HG02938 (cell line): Measurements from ENCODE around the gene RNF144A.
"Not testable (repeated sequence)": the region's sequence is repeated elsewhere in the genome, so short reads cannot be mapped to it uniquely, and the experiment has no call there.

Source experiments
- ATAC-seq: cut with Tn5 transposase; IDR thresholded peaks from one replicate; pipeline ENCODE4 v1.9.1; 2021; ENCODE audit warnings: mild to moderate bottlenecking, moderate library complexity; ENCODE audit not compliant: unreplicated experiment

The RNF144A gene, protein sequence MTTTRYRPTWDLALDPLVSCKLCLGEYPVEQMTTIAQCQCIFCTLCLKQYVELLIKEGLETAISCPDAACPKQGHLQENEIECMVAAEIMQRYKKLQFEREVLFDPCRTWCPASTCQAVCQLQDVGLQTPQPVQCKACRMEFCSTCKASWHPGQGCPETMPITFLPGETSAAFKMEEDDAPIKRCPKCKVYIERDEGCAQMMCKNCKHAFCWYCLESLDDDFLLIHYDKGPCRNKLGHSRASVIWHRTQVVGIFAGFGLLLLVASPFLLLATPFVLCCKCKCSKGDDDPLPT

DNA sequence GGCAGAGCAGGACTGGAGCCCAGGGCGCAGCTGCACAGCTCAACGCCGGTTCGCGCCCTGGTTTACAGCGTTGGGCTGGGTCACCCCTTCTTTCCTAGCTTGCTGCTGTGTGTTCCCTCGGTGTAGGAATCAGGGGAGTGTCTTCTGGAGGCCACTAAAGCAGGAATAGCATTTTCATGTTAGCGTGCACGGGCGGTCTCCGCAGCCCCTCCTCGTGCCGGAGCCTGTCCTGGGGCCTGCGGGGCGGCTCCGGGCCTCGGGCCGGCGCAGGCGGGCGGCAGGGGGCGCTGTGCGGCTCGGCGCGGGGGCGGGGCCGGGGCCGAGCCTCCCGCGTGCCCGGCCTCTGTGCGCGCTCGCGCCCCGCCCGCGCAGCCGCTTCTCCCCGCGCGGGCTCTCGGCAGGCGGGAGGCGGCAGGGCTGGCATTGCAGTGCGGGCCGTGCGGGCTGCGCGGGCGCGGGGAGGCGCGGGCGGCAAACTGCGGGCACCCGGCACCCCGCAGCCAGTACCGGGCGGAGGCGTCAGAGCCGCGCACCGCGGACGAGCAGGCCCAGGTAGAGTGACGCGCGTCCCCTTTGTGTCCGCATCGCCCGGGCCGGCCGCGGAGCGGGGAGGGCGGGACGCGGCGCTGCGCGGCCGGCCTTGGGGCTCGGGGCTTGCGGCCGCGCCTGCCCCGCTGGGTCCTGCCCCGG, at the start of gene RNF144A:
TSS of gene RNF144A (plus strand) at position 342 of the 690 bp plus-strand sequence. CDS start 79,515 bp downstream, outside the sequence.
- ATAC-seq = peak; percentile 76

DNA sequence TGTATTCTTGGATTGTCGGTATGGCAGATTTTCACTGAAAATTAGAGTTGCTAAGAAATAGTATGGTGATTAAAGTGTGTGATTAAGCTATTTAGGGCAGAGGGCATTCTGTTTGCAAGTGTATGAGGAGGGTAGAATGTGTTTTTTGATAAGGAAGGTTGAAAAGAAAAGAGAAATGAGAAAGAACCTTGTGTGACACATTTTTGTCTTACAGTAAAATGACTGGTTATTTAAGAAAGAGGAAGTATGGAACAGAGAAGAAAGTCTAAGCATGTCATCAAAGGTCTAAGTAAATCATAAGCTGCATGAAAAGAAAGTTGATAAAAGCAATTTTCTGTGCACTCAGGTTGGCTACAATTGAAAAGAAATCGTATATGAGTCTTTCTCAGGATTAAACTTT, 44.8 kb upstream of the RNF144A start:
- no peak for ATAC-seq

- ATAC-seq = no peak
Measured at GRCh38 chr2:6874032-6874431, 43.2 kb upstream of the RNF144A start.

GRCh38 chr2:6876309-6876708, 40.9 kb upstream of the RNF144A start:
- ATAC-seq = no peak

GRCh38 chr2:6877402-6878304, 39.6 kb upstream of the RNF144A start, which contains the start of gene RSAD2:
TSS of gene RSAD2 (plus strand) at chr2:6877777. CDS start at chr2:6877801, 24 bp downstream.
- peak; percentile 82 for ATAC-seq

- no peak for ATAC-seq
Measured at GRCh38 chr2:6878549-6878948, 38.7 kb upstream of the RNF144A start.

DNA sequence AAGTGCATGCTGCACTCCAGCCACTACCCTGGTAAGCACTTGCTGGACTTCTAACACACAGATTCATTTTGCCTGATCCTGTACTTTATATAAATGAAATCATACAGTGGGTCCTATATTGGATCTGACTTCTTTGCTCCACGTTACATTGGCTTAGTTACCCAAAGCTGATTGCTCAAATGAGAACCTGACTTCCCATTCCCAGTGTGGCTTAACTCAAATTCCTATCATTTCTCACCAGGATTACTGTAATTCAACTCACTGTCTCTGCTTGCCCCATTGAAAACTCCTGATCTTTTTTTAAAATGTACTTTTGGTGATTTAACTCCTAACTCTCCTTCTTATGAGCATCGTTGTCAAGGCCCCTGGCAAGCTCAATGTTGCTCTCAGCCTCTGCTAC, 38.2 kb upstream of the RNF144A start:
- no peak for ATAC-seq

GRCh38 chr2:6880200-6880733, 36.9 kb upstream of the RNF144A start:
- no peak for ATAC-seq

DNA sequence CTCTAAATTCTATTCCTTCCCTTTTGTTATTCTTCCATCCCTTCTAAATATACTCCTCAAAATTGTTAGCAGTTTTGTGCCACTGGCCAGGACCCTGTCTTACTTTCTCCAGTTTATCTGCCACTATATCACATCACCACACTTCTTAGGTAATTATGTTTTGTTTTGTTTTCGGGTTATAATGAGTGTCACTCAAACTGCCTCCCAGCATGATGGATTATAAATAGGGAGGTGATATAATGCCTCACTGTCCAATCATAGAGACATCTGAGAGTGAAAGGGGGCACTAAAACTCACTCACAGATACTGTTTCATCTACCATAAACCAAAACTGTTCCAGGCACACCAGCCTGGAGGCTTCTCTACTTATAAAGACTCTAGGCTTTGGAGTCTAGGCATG, 36.2 kb upstream of the RNF144A start:
- ATAC-seq = no peak

- no peak for ATAC-seq
Measured at GRCh38 chr2:6881516-6881915, 35.7 kb upstream of the RNF144A start.

- no peak for ATAC-seq
Measured at GRCh38 chr2:6883448-6884122, 33.6 kb upstream of the RNF144A start.

- ATAC-seq = no peak
Measured at GRCh38 chr2:6885551-6885950, 31.7 kb upstream of the RNF144A start.

DNA sequence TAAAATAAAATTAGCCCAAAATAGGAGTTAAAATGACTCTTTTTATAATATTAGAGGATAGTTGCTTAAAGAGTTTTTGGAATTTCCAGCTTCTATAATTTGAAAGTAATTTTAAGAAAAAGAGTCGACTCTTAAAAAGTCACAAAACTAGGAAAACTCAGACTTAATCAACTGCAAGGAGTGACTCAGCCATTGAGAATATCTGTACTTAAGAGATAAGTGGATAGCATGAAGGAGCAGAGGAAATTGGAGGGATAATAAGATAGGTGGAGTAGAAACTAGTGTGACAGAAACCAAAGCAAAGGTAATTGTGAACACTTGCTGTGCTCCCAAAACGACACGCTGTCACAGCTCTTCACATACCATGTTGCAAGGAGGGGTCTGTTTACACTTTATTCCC, 31.2 kb upstream of the RNF144A start:
- no peak for ATAC-seq

- ATAC-seq = no peak
Measured at GRCh38 chr2:6887751-6888192, 29.4 kb upstream of the RNF144A start.

DNA sequence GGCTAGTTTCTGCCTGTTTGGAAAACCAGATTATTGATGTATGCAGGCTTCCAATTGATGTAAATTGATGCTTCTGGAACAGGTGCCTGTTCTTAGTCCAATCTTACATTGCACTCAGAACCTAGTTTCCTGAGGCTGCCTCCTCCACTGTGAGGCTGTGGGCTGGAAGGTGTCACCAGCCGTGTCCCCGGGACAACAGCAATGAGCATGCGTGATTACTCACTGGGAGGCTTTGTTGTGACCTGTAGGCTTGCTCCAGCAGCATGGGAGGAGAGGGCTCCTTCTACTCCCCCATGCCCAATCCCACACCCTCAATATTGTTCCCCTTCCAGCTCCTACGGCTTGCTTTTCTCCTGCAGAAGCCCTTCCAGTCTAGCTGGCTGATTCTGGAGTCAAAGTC, 28.5 kb upstream of the RNF144A start:
- ATAC-seq = no peak

DNA sequence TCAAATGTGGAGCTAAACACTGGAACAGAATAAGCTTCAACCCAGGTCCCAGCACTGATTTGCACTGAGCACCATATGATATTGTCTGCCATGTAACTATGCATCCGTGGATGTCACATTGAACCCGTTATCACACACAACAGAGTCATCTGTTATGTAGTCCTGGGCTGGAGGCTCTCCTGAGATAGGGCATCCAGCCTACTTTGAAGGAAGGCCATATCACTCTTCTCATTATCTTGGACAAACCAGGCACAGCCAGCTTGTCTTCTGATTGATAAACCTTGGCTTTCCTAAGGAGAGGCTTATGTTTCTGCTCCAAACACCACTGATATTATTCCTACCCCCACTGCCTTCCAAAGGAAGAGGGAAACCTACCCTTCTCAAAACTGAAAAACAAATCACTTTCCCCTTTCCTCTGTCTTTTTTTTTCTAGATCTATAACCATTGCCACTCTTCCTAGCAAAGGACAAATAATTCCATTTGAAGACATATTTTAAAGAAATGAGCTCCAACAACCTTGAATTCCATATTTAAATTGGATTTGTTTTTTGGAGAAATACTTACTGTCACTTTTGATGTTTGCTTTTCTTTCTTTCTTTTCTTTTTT, 23.2 kb upstream of the RNF144A start:
- ATAC-seq = no peak

DNA sequence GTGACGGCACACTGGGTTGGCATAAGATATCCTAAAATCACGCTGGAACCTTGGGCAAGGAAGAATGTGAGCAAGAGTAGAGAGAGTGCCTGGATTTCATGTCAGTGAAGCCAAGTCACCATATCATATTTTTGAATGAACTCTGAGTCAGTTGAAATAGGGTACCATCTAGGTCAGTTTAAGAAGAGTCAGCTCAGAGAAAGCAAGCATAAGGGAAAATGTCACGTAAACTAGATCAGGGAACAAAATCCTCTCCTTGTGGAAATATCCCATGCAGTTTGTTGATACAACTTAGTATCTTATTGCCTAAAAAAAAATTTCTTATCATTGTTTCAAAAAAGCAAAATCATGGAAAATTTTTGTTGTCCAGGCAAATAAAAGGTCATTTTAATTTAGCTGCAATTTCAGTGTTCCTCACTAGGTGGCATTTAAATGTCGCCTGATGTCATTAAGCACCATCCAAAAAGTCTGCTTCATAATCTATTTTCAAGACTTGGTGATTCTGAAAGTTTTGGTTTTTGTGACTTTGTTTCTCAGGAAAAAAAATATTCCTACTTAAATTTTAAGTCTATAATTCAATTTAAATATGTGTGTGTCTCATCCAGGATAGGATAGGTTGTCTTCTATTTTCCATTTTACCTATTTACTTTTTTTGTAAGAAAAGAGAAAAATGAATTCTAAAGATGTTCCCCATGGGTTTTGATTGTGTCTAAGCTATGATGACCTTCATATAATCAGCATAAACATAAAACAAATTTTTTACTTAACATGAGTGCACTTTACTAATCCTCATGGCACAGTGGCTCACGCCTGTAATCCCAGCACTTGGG, 20.1 kb upstream of the RNF144A start:
- no peak for ATAC-seq

GRCh38 chr2:6902581-6902980, 14.6 kb upstream of the RNF144A start:
- ATAC-seq = not testable (repeated sequence)

- no peak for ATAC-seq
Measured at GRCh38 chr2:6905668-6906067, 11.5 kb upstream of the RNF144A start.
